NCI-H2227 (cell line): ENCODE measurements around the gene ZNF865.

Experiments used
- DNase-seq: peaks from one replicate; lab custom pipeline; 2025; ENCODE audit not compliant: unreplicated experiment; lab: John Stamatoyannopoulos, UW

ZNF865 gene

DNA sequence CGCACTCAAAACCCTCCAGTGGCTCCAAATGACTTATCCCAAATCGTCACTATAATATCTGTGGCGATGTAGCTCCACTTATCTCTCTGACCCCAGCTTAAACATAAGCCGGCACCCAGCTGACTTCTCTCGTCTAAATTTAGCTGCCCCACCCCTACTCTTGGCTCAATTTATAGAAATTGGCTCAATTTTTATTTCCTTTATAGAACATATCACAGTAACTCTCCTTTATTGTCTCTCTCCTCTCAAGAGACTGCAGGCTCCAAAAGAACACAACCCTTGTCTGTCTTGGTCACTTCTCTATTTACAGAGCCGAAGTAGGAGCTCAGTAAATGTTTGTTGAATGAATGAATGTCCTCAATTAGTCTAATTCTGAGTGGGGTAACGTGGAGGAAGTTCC, 18.1 kb downstream of the ZNF865 start:
- no peak for DNase-seq

GRCh38 chr19:55624109-55625003, 18.9 kb downstream of the ZNF865 start, which contains the start of gene ZNF784:
ZNF784 (minus strand) TSS chr19:55624566; CDS start chr19:55624561, 5 bp downstream.
- DNase-seq = peak; percentile 99

DNA sequence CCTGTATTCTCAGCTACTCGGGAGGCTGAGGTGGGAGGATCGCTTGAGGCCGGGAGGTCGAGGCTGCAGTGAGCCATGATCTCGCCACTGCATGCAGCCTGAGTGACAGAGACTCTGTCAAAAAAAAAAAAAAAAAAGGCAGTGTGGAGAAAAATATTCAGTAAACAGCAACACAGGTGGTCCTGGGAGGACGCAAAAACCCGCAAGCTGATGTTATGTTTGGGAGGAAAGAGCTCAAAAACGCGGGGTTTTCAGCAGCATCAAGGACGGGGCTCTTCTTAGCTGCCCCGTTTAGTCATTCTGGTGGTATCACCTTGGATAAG, 19.5 kb downstream of the ZNF865 start:
- no peak for DNase-seq

- no peak for DNase-seq
Observed at GRCh38 chr19:55626350-55626749, 20.9 kb downstream of the ZNF865 start.

GRCh38 chr19:55632463-55632834, 27.0 kb downstream of the ZNF865 start:
- DNase-seq = peak; percentile 99

DNA sequence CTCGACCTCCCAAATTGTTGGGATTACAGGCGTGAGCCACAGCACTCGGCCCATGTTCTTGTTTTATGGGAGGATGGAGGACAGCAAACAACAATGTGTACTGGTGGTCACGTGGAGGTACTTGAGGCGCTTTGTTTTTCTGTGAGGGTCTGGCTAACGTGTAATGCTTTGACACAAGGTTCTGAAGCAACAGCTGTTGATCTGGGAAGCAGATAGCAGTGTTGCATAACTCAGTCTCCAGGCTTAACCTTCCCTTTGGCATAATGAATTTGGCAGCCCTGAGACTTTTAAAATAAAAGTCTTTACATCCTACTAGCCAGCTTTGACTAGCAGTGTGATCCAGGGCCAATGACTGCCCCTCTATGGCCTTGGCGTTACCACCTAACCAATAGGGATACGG, 28.4 kb downstream of the ZNF865 start:
- no peak for DNase-seq

- no peak for DNase-seq
Observed at GRCh38 chr19:55635334-55635717, 29.9 kb downstream of the ZNF865 start.

GRCh38 chr19:55635856-55636440, 30.5 kb downstream of the ZNF865 start:
- no peak for DNase-seq

- no peak for DNase-seq
Observed at GRCh38 chr19:55636723-55637122, 31.3 kb downstream of the ZNF865 start.

DNA sequence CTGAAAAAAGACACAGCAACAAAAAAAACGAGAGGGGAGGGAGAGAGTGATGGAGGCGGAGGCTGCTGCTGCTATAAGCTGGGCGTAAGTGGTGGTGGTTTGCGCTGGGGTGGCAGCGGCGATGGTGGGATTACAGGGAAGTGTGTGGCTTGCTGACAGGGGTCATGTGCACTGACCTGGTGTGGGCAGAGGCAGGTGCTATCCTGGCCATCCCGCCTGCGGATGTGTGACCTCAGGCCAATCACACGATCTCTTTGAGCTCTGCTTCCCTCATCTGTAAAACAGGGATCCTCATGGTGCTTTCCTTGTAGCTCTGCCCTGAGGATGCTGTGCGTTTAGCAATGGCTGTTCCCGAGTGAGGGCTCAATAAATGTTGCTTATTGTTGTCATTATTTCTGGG, 32.1 kb downstream of the ZNF865 start:
- no peak for DNase-seq

GRCh38 chr19:55638864-55639359, 33.5 kb downstream of the ZNF865 start:
- DNase-seq = peak; percentile 70

DNA sequence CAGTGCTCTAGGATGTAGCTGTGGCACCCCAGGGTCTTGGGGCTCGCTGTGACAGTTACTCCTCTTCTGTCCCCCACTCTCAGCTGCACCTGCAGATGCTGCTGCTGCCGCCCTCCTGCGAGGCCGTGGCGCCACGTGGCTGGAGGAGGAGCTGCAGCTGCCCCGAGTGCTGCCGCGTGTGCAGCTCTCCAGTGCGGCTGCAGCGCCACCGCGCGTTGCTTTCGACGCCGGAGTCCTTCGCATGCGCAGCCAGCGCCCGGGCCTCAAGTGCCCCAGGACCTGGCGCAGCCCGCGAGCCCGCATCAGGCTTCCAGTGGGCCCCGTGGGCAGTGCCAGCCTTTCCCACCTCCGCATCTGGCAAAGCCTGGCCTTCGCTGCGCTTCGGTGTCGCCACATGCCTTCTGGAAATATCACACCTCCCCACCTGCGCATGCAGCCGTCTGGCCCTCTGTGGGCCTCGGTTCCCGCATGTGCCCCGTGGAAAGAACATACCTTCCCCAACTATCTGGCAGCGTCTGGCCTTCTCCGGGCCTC, 34.7 kb downstream of the ZNF865 start:
- peak; percentile 88 for DNase-seq

DNA sequence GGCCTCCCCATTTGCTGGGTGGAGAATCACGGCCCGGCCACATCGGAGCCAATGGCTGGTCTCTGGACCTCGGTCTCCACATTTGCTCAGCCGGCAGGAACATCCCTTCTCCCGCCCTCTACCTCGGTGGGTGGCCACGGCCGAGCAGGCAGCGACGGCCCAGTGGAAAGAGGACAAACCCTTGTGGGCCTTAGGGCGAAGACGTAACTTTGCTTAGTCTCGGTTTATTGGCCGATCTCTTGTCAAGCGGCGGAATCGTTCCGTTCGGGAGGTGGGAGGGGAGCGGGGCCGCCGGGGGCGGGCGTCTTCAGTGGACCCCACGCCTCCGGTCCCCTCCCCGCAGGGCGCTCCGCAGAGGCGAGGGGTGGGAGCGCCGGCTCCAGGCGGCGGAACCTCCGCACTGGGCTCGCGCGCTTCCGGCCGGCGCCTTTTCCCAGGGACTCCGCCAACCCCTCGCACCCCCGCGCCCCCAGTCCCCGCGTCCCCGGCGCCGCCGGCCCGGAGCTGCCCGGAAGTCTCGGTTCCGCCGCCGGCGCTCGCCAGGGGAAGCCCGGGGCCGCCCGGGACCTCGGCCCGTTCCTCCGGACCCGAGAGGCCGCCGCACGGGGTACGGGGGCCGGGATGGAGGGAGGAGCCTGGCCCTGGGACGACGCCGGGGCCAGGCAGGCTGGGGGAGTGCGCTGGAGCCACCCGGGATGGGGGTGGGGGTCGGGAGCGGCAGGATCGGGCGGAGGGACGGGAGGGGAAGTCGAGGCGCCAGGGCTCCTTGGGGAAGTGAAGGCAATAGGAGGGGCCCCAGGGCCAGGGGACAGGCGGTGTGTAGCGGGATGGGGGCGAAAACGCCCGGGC, 35.4 kb downstream of the ZNF865 start, which contains the start of gene ZNF580:
Gene ZNF580, plus strand, starts transcription at position 426 of the 849 bp plus-strand sequence. CDS start 1,507 bp downstream, outside the sequence.
- DNase-seq = peak; percentile 96

GRCh38 chr19:55641426-55642152, 36.1 kb downstream of the ZNF865 start:
- DNase-seq = peak; percentile 81

- DNase-seq = peak; percentile 69
Observed at GRCh38 chr19:55642153-55643002, 36.9 kb downstream of the ZNF865 start.

DNA sequence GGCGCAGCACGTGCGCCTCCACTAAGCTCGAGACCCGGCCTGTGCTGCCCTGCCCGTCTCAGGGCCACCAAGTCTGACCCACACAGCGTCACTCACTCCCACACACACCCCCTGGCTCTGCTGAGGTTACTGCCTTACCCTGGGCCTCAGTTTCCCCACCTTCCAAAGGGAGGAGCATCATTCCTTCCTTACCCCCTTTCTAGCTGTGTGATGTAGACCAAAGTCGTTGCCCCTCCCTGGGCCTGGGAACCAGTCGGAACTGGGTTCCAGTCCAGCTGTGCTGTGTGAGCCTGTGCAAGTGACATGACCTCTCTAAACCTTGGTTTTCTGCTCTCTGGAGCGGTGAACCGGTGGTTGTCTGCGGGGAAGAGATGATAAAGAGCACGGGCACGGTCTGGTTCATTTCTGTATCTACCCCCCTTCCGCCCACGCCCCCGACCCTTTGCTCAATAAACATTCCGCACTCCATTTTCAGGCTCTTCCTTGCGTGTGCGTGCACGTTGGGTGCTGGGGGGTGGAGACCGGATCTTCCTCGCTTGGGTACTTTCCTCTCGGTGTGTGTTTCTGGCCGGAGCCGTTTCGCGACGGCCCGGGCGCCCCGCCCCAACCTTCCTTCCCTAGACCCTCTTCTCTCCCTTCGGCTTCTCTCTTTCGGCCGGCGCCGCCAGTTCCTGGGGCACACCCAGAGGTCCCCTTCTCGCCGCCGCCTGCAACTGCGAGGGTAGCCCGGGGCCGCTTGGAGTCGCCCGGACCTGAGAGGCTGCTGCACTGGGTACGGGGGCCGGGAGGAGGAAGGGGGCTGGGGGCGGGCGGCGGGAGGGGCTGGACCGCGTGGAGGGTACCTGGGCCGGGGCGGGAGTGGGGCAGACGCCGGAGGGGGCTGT, 37.8 kb downstream of the ZNF865 start, which contains the start of gene ZNF581:
Gene ZNF581, plus strand, starts transcription at position 647 of the 884 bp plus-strand sequence. CDS start 923 bp downstream, outside the sequence.
- peak; percentile 93 for DNase-seq

GRCh38 chr19:55643887-55644176, 38.4 kb downstream of the ZNF865 start:
- DNase-seq = peak; percentile 74

DNA sequence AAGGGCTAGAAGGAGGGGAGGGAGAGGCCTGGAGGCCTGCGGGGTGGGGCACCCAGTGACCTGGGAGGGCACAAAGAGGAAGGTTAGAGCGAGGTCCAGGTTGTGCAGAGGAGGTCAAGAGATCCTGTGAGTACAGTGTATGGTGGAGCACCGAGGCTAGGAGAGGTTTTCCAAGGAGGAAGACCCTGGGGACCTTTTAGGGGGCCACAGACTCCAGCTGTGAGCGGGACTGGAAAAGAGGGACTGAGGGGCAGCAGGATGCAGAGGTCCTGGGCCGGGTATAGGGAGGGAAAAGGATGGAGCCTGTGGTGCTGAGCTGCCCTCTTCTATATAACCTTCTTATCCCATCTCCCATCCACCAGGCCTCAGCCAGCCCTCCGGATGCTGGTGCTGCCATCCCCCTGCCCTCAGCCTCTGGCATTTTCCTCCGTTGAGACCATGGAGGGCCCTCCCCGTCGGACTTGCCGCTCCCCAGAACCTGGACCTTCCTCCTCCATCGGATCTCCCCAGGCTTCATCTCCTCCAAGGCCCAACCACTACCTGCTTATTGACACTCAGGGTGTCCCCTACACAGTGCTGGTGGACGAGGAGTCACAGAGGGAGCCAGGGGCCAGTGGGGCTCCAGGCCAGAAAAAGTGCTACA, 38.9 kb downstream of the ZNF865 start:
- DNase-seq = no peak
